G401 (cell line): ENCODE results near the gene C22orf15. TPM values are rescaled to one million over a fixed set of nuclear protein-coding genes. Genes with fewer than 3 reads are reported as not detected.

Source experiments
- DNase-seq: peaks from one replicate; pipeline ENCODE4 v3.0.0-alpha.2; 2015; ENCODE audit warnings: low spot score
- in situ Hi-C: cut with HindIII; loops from 2 replicates; pipeline ENCODE4 v1.10.0; 2016; ENCODE audit warnings: low sequenced_read_pairs, mixed read lengths
- total RNA-seq: library from RNA; depleted of rRNA; stranded (reverse); fragments of >200 nt; shearing (Covaris generic); gene quantifications from 2 replicates; pipeline ENCODE4 v1.2.3, GENCODE V29; 2014

C22orf15 gene
- total RNA-seq, 1 experiment from 2014 or later: not detected

DNA sequence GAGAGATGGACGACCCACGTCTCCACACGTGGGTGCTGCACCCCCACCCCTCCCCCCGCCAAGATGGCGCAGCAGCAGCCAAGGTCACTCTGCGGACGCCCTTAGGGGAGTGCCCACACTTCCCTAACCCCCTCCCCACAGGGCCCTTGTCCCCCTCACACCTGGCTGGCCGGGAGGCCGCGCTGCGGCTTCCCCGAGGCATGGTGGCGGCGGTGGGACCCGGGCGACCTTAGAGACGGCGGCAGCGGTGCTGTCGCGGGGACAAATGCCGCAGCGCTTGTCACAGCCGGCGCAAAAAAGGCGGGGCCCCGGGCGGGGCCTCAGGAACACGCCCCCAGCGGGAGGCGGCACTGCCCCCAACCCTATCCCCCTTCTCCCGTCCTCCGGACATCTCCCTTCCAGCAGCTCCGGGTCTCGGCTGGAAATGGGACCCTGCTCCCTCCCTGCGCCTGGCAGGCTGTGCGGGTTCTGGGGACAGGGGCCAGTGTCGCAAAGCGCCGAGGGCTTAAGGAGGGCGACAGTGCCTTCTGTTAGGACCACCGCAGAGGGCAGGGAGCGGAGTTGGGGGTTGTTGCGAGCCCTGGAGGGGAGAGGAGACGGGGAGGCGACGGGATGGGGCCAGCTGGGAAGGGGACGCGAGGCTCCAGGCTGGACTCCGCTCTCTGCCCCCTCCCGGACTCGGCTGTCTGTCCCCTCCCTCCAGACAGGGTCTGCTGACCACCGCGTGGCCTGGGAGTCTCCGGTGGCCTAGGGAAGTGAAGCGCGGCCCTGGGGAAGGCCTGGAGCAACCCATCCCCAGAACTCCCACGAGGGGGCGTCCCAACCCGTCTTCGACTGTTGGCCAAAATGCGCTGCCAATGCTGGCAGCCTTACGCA lies 5.1 kb downstream of the C22orf15 start, which contains the start of gene CHCHD10:
Gene CHCHD10 (minus strand): TSS at position 300 of the 876 bp plus-strand sequence. CDS start 98 bp downstream, at position 202.
- DNase-seq: peak; percentile 85
- in situ Hi-C loops: no loop called here

DNA sequence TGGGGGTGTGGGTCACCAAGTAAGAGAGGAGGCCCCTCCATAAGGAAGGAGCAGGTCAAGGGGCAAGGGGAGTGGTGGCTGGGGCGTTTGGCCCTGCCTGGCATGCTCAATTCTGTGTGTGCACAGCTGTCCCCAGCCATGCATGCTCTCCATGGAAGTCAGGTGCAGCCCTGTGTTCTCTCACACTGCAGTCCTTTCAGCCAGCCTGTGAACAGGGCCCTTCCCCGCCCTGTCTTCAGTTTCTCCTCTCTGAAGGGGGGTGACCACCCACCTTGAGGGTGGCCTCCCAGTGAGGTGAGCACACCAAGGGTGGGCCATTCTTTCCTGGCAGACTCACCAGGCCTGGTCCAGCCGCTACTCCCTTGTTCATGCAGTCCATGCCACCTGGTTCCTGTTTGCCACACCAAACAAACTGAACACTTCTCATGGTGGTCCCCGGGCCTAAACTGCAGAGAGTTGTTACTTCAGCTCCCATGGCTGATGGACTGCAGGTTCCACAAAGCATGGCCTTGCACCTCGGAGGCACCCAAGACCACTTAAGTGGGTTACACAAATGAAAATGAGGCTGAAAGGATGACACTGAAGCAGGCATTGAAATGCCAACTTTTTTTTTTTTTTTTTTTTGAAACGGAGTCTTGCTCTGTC lies 6.7 kb downstream of the C22orf15 start:
- no peak for DNase-seq
- in situ Hi-C loops: no loop called here

DNA sequence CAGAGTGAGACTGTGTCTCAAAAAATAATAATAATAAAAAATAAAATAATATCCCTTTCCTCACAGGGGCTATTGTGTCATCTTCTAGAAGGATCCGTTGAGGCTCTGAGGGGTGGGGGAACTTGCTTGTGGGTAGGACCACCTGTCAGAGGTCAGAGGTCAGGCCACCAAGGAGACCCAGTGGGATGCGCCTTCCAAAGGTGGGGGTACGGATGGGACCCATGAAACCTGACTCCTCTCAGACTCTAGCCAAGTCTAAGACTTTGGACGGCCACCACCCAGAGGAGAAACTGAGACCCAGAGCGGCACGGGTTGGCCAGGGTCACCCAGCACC lies 9.5 kb downstream of the C22orf15 start:
- in situ Hi-C loops: no loop called here
- no peak for DNase-seq

GRCh38 chr22:23772649-23773473 lies 10.1 kb downstream of the C22orf15 start, which contains the start of gene MMP11:
TSS of gene MMP11 (plus strand) at chr22:23772849. CDS start at chr22:23772871, 22 bp downstream.
- in situ Hi-C loops: no loop called here
- DNase-seq: peak; percentile 21

DNA sequence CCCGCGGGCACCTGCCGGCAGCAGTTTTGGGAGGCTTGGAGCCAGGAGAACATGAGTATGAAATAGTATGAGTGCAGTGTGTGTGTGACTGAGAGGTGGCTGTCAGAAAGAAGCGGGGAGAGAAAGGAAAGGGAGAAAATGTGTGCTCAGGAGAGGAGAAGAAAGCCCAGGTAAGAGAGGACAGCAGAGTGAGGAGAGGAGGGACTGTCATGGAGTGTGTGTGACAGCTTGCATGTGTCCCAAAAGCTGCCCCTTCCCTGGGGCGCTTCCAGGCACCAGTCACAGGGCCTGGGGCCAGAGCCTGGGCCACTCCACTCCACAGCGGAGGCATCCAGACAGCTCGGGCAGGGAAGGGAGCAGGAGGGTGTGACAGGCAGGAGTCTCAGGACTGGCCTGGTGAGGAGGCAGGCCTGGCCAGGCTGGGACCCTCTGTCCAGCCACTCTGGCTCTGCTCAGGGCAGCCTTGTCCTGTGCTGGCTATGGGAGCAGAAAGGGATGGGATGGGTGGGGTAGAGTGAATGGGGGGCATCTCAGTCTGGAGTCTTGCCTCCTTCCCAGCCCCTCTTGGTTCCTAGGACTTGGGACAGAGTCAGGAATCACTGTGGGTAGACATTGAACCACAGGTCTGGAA lies 10.8 kb downstream of the C22orf15 start:
- in situ Hi-C loops: no loop called here
- peak; percentile 51 for DNase-seq

- in situ Hi-C loops: no loop called here
- no peak for DNase-seq
Observed at GRCh38 chr22:23774114-23774921, 11.5 kb downstream of the C22orf15 start.

GRCh38 chr22:23774922-23775436 lies 12.2 kb downstream of the C22orf15 start:
- in situ Hi-C loops: no loop called here
- no peak for DNase-seq

GRCh38 chr22:23775779-23776375 lies 13.1 kb downstream of the C22orf15 start:
- no peak for DNase-seq
- in situ Hi-C loops: no loop called here

- DNase-seq: no peak
- in situ Hi-C loops: no loop called here
Observed at GRCh38 chr22:23777776-23778576, 15.2 kb downstream of the C22orf15 start.

DNA sequence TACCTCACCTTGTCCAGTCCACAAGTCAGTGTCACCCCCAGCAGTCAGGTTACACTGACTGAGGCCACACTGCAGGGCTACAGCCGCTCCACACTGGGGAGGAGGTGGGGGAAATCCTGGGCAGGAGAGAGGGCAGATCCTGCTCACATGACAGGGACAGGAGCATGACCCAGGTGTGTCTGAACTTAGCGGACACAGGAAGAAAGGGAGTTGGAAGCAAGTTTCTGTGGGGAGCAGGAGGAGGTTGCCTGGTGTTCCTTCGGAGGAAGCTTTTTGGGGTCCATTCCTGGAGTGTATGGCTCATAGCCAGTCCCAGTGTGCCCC lies 15.7 kb downstream of the C22orf15 start:
- in situ Hi-C loops: no loop called here
- no peak for DNase-seq

DNA sequence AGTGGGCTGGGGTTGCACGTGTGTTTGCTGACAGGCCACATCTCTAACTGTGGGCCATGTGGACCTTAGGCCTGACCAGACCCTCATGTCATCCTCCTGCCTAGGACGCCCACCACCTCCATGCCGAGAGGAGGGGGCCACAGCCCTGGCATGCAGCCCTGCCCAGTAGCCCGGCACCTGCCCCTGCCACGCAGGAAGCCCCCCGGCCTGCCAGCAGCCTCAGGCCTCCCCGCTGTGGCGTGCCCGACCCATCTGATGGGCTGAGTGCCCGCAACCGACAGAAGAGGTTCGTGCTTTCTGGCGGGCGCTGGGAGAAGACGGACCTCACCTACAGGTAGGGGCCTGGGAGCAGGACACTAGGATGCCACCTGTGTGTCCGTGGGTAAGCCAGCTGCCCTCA lies 16.3 kb downstream of the C22orf15 start:
- in situ Hi-C loops: no loop called here
- no peak for DNase-seq

- in situ Hi-C loops: no loop called here
Observed at GRCh38 chr22:23779731-23780130, 16.9 kb downstream of the C22orf15 start.

DNA sequence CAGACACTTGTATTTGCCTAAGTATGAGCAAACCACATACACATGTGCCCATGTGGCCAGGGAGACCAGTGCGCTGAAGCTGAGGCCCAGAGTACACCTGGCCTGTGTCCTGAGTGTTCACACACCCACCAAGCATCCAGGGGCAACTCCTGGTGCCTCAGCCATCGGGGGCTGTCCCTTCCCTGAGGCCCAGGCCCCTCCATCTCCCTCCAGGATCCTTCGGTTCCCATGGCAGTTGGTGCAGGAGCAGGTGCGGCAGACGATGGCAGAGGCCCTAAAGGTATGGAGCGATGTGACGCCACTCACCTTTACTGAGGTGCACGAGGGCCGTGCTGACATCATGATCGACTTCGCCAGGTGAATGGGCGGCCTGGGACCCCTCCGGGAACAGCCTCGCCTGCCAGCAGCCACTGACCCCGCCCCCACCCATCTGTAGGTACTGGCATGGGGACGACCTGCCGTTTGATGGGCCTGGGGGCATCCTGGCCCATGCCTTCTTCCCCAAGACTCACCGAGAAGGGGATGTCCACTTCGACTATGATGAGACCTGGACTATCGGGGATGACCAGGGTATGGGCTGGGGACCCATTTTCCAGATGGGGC lies 17.5 kb downstream of the C22orf15 start:
- in situ Hi-C loops: no loop called here
- DNase-seq: no peak

More at GRCh38 chr22:23779731-23780130, 16.9 kb downstream of the C22orf15 start:
- no peak for DNase-seq

GRCh38 chr22:23781065-23781464 lies 18.3 kb downstream of the C22orf15 start:
- DNase-seq: no peak
- in situ Hi-C loops: no loop called here

- in situ Hi-C loops: no loop called here
- no peak for DNase-seq
Observed at GRCh38 chr22:23781511-23782183, 18.9 kb downstream of the C22orf15 start.

GRCh38 chr22:23782252-23782651 lies 19.5 kb downstream of the C22orf15 start:
- in situ Hi-C loops: no loop called here
- no peak for DNase-seq
